ENCODE data around the gene ZNF608. TPM values are rescaled to one million over a fixed set of nuclear protein-coding genes. Genes with fewer than 3 reads are reported as not detected.

The ZNF608 gene
- 83.4 TPM for polyA plus RNA-seq (ENCODE audit: insufficient read length)
- long read RNA-seq, donor 1, partial matches to known transcripts: 34 of 42 reads
- long read RNA-seq, donor 1, other reads (novel, unspliced or antisense): 0 of 42 reads
- long read RNA-seq, donor 2, partial matches to known transcripts: 9 of 13 reads
- long read RNA-seq, donor 2, other reads (novel, unspliced or antisense): 0 of 13 reads
- long read RNA-seq, donor 3, partial matches to known transcripts: 19 of 22 reads
- long read RNA-seq, donor 3, other reads (novel, unspliced or antisense): 0 of 22 reads
- long read RNA-seq, donor 4: 0 reads
- long read RNA-seq, donor 5, partial matches to known transcripts: 6 of 7 reads
- long read RNA-seq, donor 5, other reads (novel, unspliced or antisense): 0 of 7 reads
- long read RNA-seq, donor 6, partial matches to known transcripts: 31 of 32 reads
- long read RNA-seq, donor 6, other reads (novel, unspliced or antisense): 0 of 32 reads
- long read RNA-seq, donor 7, partial matches to known transcripts: 34 of 38 reads
- long read RNA-seq, donor 7, other reads (novel, unspliced or antisense): 0 of 38 reads
- long read RNA-seq, donor 8, partial matches to known transcripts: 18 of 19 reads
- long read RNA-seq, donor 8, other reads (novel, unspliced or antisense): 0 of 19 reads

DNA sequence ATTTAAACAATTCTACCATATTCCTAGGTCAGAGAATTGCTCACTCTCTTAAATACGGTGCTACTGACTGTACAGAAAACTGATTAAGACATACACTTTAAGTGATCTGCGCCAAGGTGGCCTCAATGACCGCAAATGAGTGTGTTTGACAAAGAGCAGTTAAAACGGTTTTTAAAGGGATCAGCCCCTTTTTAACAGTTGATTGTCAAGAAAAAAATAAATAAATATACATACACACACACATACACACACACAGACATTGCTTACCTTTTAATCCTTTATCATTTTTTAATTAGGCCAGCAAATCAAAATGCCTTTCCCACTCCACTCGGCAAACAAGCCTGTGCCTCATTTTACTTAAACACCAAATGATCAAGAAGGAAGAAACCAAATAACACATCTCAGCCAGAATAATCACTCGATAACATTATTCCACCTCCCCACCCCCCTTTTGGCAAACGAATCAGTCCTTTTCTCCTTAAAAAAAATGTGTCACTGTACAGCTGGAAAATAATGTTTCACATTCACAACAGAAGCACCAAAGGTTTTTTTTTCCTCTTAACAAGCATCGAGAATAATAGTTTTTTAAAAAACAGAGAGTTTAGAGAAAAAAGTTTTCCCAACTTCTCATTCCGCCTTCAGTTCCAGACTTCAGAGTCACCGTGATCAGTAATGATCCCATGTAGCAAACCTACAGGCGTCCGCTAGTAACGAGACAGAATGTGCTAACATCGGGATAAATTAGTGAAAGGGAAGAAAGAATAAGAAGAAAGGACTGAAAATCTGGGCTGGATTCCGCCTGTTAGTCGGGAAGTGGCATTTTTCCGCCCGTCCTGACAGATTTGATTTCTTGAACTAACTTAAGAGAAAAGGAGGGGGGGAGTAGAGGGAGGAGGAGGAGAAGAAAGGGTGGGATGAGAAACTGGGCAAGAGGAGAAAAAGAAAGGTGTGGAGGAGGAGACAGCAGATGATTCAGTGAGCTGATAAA is at the start of gene ZNF608:
Gene ZNF608 (minus strand): TSS at position 712 of the 988 bp plus-strand sequence. CDS start 1,650 bp downstream, outside the sequence.
- peak; percentile 85 for DNase-seq

DNA sequence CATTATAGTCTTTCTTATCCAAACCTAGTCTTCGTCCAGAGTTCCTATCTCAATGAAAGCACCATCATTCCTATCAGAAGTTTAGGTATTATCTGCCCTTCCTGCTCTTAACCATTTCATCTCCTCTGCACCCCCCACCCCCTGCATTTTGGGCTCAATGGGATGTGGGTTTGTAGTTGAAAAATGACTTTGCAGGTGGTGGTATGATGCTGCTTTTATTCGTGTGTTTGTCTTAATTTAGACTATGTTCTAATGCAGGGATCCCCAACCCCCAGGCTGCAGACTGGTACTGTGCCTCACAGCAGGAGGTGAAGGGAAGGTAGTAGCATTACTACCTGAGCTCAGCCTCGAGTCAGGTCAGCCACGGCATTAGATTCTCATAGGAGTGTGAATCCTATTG is 49.4 kb upstream of the ZNF608 start:
- no peak for DNase-seq

DNA sequence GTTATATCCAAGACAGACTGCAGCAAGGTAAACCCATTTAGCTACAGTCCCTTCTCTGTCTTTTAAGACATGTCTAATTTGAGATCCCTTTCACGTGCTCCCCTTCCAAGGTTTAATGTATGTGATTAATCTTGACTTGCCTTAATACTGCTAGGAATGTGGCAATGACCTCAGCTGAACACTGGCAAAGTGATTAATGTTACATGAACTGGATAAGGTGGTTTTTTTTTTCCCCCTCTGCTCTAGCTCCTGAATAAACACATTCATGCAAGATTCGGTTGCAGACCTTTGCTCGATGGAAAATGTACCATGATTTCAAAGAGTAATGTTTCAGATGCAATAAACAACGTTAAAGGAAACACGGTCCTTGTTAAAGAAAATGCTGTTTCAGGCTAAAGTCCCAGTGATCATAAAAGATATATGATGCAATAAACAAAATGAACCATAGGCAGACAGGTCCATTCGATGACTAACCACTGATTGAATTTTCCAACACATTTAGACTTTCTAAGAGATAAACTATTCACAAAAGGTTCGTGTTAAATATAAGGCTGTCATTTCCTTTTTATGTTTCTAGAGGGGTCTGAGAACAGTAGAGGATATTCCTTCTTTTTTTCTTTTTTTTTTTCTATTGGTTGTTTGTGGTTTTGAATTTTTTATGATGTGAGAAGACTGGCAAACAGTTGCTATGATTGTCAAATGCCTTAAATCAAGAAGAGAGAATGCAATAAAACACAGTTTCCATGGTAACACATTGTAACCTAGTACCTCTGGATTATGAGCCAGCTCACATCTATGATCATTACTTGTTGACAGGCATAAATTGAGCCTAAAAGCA is 44.7 kb upstream of the ZNF608 start:
- DNase-seq: peak; percentile 79

DNA sequence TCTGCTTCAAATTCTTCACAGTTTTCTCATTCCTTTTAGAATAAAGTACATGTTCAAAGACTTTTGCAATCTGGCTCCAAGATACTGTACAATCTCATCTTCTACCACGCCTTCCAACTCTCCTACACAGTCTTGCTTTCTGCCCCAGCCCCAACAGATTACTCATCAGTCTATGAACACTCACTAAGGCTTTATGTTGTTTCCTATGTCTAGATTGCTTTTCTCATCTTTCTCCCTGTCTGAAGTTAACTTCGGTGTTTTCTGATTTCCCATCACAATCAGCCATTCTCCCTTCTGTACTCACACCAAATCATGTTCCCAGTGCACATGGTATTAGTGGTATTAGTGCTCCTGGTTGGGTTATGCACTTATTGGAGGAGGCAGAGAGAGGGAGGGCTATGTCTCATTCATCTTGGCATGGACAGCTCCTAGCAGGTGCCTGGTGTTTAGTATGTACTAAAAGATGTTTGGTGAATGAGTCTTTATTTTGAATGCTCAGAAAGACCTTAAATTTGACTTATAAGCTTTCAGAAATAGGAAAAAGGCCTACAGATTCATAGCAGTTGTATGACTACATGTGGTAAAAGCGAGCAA is 44.0 kb upstream of the ZNF608 start:
- DNase-seq: no peak

DNA sequence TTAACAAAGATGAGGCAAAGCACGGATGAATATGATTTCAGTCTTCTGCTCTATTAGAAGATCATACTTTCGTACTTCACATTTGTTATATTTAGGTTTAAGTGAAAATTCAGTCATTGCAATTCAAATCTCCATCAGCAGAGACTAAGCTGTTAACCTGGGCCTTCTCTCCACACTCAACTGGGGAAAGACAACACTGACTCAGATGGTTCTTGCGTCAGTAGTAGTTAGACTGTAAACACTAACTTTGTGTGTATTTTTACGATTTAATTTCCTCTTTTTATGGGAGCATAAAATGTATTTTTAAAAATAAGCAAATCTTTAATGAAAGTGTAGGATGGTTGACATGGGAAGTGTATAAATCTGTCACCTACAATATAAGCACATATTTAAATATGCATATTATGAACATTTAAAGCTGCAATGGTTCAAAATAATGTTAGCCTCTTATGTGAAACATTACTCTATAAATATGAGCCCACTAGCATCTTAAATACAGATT is 42.7 kb upstream of the ZNF608 start:
- DNase-seq: no peak

DNA sequence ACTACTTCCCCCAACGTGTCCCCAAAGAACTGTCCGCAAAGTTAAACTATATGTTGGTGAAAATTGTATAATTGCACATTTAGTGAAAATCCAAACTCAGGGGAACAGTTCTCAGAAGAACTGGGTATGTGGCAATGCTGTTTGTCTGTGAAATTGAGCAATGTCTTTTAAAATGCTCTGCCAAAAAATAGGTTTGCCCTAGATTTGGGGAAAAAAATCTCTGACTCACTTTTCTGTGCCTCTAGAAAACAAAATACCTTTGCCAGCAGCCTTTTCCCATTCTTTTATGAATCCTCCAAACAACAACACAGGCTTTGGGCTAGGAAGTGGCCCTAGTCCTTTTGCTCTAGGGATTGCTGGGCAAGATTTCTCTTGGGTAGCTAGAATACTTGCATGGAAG is 37.4 kb upstream of the ZNF608 start:
- no peak for DNase-seq

- DNase-seq: no peak
Measured at GRCh38 chr5:124783285-124783684, 36.8 kb upstream of the ZNF608 start.

DNA sequence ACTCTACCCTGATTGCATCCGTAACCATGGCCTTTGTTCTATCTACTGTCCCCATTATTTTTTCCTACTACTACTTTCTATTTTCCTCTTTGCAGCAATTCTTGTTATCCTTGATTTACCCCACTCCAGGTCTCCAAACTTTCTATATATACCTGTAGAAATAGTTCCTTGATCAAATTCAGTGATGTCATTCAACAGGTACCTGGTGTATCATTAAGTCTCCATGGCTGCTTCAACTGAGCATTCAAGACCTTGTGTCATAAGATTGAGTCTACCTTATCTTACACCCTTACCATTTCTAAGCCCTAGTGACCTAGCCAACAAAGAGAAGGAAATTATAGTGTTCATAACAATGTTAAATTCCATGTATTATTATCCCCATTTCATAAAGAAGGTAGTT is 35.8 kb upstream of the ZNF608 start:
- no peak for DNase-seq

DNA sequence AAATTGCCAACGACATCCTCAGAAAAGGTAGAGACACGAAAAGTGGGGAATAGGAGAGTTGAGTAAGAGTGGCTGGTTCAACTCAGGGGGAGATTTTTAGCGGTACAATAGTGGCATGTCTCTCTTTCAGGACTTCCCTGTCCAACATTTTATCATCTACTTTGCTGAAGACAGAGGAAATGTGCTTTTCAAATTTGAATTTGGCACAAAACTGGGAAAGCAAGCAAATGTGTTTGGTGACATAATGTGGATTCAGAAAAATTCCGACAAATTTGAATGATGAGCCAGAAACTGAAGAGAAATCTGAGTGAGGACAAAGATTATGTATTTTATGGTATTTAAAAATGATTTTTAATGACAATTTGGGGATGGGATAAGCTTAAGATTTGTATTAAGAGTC is 33.6 kb upstream of the ZNF608 start:
- no peak for DNase-seq

GRCh38 chr5:124773315-124774311 is 27.2 kb upstream of the ZNF608 start:
- peak; percentile 32 for DNase-seq

DNA sequence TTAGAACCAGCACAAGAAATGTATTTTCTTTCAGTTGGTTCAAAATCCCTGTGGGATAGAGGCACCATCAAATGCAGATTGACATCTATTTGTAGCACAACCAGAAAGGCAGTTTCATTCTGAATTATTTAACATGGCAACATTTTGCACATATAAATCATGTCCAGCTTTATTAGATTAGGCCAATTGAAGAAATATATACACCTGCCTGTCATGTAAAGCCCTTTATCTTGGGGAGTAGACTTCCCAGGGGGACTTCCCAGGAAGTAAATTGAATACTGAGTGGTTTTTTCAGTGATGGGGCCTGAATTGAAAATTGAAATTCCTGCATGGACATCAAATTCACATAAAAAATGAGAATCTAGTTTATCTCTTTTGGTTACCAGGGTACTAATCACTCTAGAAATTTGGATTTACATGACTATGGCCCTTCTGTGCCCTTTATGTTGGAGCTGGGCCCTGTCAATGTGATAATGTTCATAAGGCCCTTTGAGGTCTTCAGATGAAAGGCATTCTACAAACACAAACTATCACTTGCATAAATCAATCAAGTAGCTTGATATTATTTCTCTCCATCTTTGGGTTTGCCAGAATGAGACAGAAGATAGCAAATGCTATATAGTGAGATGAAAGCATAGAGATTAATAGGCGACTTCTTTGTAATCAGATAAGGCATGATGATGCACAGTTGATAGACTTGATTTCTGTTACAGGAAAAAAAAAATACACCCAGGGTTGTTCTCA is 26.2 kb upstream of the ZNF608 start:
- no peak for DNase-seq

GRCh38 chr5:124771761-124772160 is 25.3 kb upstream of the ZNF608 start:
- no peak for DNase-seq

GRCh38 chr5:124764992-124765611 is 18.7 kb upstream of the ZNF608 start:
- DNase-seq: no peak

DNA sequence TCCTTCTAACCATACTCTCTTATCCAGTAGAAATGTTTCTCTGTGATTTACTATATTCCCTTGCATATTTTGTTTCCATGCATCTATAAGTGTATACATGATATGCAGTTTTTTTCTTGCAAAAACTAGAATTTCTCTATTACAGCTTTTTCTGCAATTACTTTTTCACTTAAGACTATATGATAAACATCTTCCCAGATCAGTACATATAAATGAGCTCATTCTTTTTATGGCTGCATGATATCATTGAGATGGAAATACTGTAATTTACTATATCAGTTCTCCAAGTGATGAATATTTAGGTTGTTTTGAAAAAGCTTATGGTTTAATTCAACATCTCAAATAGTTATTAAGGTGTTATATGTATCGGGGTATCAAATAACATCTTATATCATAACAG is 18.1 kb upstream of the ZNF608 start:
- no peak for DNase-seq

GRCh38 chr5:124761010-124761409 is 14.6 kb upstream of the ZNF608 start:
- DNase-seq: no peak

GRCh38 chr5:124760608-124761007 is 14.2 kb upstream of the ZNF608 start:
- DNase-seq: no peak

- no peak for DNase-seq
Measured at GRCh38 chr5:124755565-124755964, 9.1 kb upstream of the ZNF608 start.

- DNase-seq: no peak
Measured at GRCh38 chr5:124755041-124755440, 8.6 kb upstream of the ZNF608 start.
